ENCODE results near the gene MYOZ2.

GRCh38 chr4:119106036-119107000, 29.3 kb upstream of the MYOZ2 start:
- no peak for TF ChIP-seq EZH2 (IDR thresholded peaks at IDR 0.05; ENCODE audit: insufficient read depth, poor library complexity, severe bottlenecking)
- TF ChIP-seq EZH2phosphoT487 (IDR thresholded peaks at IDR 0.05; ENCODE audit: insufficient read depth, low read depth), result no peak

Data from GM23248 (cell line).